ENCODE measurements around the gene PCDHGB1. TPM values are rescaled to one million over a fixed set of nuclear protein-coding genes. Genes with fewer than 3 reads are reported as not detected.

PCDHGB1 gene
- total RNA-seq, 1 experiment from 2014 or later = 0.15 TPM

GRCh38 chr5:141389153-141390042, 39.5 kb downstream of the PCDHGB1 start:
- RAD21 ChIA-PET (ENCODE audit: low non-redundant PET in 1 of 2, low total read pairs in 2 of 2, uncharacterized antibody in 2 of 2, unreplicated experiment in 2 of 2) = no interaction called here
- H3K4me1 ChIP-seq (ENCODE audit: control insufficient read depth in 1 of 2, insufficient read depth in 2 of 2, low read length in 2 of 2) = no peaks in the 10 kb centered on the region
- no TSS peak for BruUV-seq (replicated peaks)
- H2AFZ ChIP-seq (ENCODE audit: low read depth, low read length, poor library complexity, severe bottlenecking) = no peak overlapping the region
- H3K4me2 ChIP-seq (ENCODE audit: low read length) = no peak overlapping the region
- no peaks in the 10 kb centered on the region for H3K27me3 ChIP-seq (ENCODE audit: insufficient read depth, low read length)
- no peak overlapping the region for H3K27ac ChIP-seq (ENCODE audit: low read depth, low read length)
- no peaks in the 10 kb centered on the region; a peak in 1 of 4 replicates for H3K9me3 ChIP-seq (ENCODE audit: control insufficient read depth in 1 of 2, insufficient read depth in 1 of 2, low read depth in 1 of 2, low read length in 2 of 2)
- H3K9ac ChIP-seq (ENCODE audit: low read length) = no peak overlapping the region
- ATAC-seq (no peak), DNase-seq (ENCODE audit: low read depth, low spot score) (no peak)
- H3K4me3 ChIP-seq (replicated peaks in 1 of 2; ENCODE audit: low read depth in 1 of 2, low read length in 2 of 2) = no peak overlapping the region
- TF ChIP-seq EGR1 (IDR thresholded peaks at IDR 0.05; ENCODE audit: low read depth) = no peak
- no peak for TF ChIP-seq TCF7L2 (IDR thresholded peaks at IDR 0.05; ENCODE audit: borderline replicate concordance, extremely low read depth, insufficient read depth, insufficient read length)
- TF ChIP-seq EZH2phosphoT487 (IDR thresholded peaks at IDR 0.05; ENCODE audit: borderline replicate concordance) = no peak
- TF ChIP-seq FOSL1 (IDR thresholded peaks at IDR 0.05; ENCODE audit: low read depth) = no peak
- TF ChIP-seq ELF1 (IDR thresholded peaks at IDR 0.05; ENCODE audit: borderline replicate concordance, low read depth) = no peak
- no peak for TF ChIP-seq RAD21 (IDR thresholded peaks at IDR 0.05; ENCODE audit: low read depth)
- no peak for TF ChIP-seq CBX3 (IDR thresholded peaks at IDR 0.05; ENCODE audit: low read depth)
- no peak for TF ChIP-seq ZNF274 (IDR thresholded peaks at IDR 0.05; ENCODE audit: low read depth, low read length)
- no peak for TF ChIP-seq MAX (IDR thresholded peaks at IDR 0.05)
- TF ChIP-seq JUND (IDR thresholded peaks at IDR 0.05) = no peak
- TF ChIP-seq REST (IDR thresholded peaks at IDR 0.05; ENCODE audit: low read depth) = no peak
- no peak for TF ChIP-seq POLR2AphosphoS5 (IDR thresholded peaks at IDR 0.05; ENCODE audit: low read depth, low read length)
- no peak for TF ChIP-seq YY1 (IDR thresholded peaks at IDR 0.05; ENCODE audit: extremely low read depth, insufficient replicate concordance, low read depth, low read length)
- no peak for TF ChIP-seq ZBTB33 (IDR thresholded peaks at IDR 0.05; ENCODE audit: extremely low read depth, insufficient replicate concordance, low read length)
- no peak for TF ChIP-seq POLR2A (IDR thresholded peaks at IDR 0.05; ENCODE audit: borderline replicate concordance, extremely low read depth, insufficient read depth, insufficient read length)
- no peak for TF ChIP-seq CTCF (IDR thresholded peaks at IDR 0.05 in 2 of 3, conservative IDR thresholded peaks at IDR 0.05 in 1 of 3; ENCODE audit: borderline replicate concordance in 1 of 3, insufficient read depth in 1 of 3, low read depth in 2 of 3, low read length in 2 of 3)
- intact Hi-C loops (cut with micrococcal nuclease) = no loop called here
- CTCF ChIA-PET = no interaction called here
- no peaks in the 10 kb centered on the region for H3K9me2 ChIP-seq (ENCODE audit: insufficient read depth)
- no peaks in the 10 kb centered on the region for H3K79me2 ChIP-seq (ENCODE audit: insufficient read depth, low read length)
- POLR2A ChIA-PET = no interaction called here
- H4K20me1 ChIP-seq (ENCODE audit: insufficient read depth) = no peaks in the 10 kb centered on the region
- no peaks in the 10 kb centered on the region for H3K36me3 ChIP-seq (ENCODE audit: control insufficient read depth in 1 of 2, insufficient read depth in 2 of 2, low read length in 2 of 2)
